RKO (cell line): Measurements from ENCODE around the gene HPCA.

ENCODE experiments used
- DNase-seq: peaks from one replicate; pipeline ENCODE4 v3.0.0-alpha.2; 2016; ENCODE audit warnings: low spot score

The HPCA gene

GRCh38 chr1:32890516-32891240 lies 4.4 kb downstream of the HPCA start:
- no peak for DNase-seq

GRCh38 chr1:32891241-32891570 lies 4.9 kb downstream of the HPCA start:
- DNase-seq, result no peak

- no peak for DNase-seq
These were observed 5.3 kb downstream of the HPCA start for GRCh38 chr1:32891630-32892029.

GRCh38 chr1:32892368-32893197 lies 6.3 kb downstream of the HPCA start:
- no peak for DNase-seq

GRCh38 chr1:32893198-32894018 lies 7.1 kb downstream of the HPCA start:
- DNase-seq, result no peak

GRCh38 chr1:32894019-32894600 lies 7.8 kb downstream of the HPCA start:
- DNase-seq, result no peak

- no peak for DNase-seq
These were observed 8.4 kb downstream of the HPCA start for GRCh38 chr1:32894681-32895080.

- no peak for DNase-seq
These were observed 9.3 kb downstream of the HPCA start for GRCh38 chr1:32895325-32896215.

- DNase-seq, result no peak
These were observed 10.2 kb downstream of the HPCA start for GRCh38 chr1:32896451-32896850.

GRCh38 chr1:32897082-32898049 lies 11.1 kb downstream of the HPCA start:
- no peak for DNase-seq

- DNase-seq, result no peak
These were observed 11.8 kb downstream of the HPCA start for GRCh38 chr1:32898056-32898455.

- no peak for DNase-seq
These were observed 12.7 kb downstream of the HPCA start for GRCh38 chr1:32898958-32899357.

- DNase-seq, result no peak
These were observed 13.4 kb downstream of the HPCA start for GRCh38 chr1:32899586-32900296.

GRCh38 chr1:32900371-32900955 lies 14.2 kb downstream of the HPCA start:
- DNase-seq, result peak; percentile 21

- peak; percentile 40 for DNase-seq
These were observed 14.9 kb downstream of the HPCA start, which contains the start of gene TMEM54 for GRCh38 chr1:32900956-32901822. Gene TMEM54 (minus strand): TSS chr1:32901389. CDS start chr1:32901238, 151 bp downstream.

GRCh38 chr1:32901823-32902534 lies 15.7 kb downstream of the HPCA start:
- no peak for DNase-seq

- DNase-seq, result no peak
These were observed 16.2 kb downstream of the HPCA start for GRCh38 chr1:32902535-32902920.
